PC-9 (cell line): Measurements from ENCODE around the gene CBLB. TPM values are rescaled to one million over a fixed set of nuclear protein-coding genes. Genes with fewer than 3 reads are reported as not detected.

ENCODE experiments used
- BruUV-seq: library from RNA; stranded (reverse); fragments of 400-500 nt; replicated peaks from 2 replicates; lab custom pipeline; 2021; lab: Mats Ljungman, UMichigan
- CTCF ChIA-PET: fragments of 300-600 bp; sonication (Branson Sonifier 250); formaldehyde crosslinking; loops from one replicate; lab custom pipeline; 2022; ENCODE audit warnings: antibody characterized with exemption; lab: Charles Lee
- POLR2A ChIA-PET: fragments of 300-600 bp; sonication (Branson Sonifier 250); formaldehyde crosslinking; loops from one replicate; lab custom pipeline; 2022; ENCODE audit warnings: antibody characterized with exemption; ENCODE audit not compliant: unreplicated experiment; lab: Charles Lee
- DNase-seq, 2 experiments: peaks; one replicate each; pipeline versions ENCODE4 v3.0.0 to v3.0.0-alpha.2; 2015 to 2022; ENCODE audit warnings: mixed read lengths in 1 of 2
- H2AFZ ChIP-seq: fragments of 200-600 bp; sonication (generic); 2 replicates; pipeline ENCODE4 v1.8.1; 2017; ENCODE audit warnings: antibody characterized with exemption
- H3F3A ChIP-seq: fragments of 200-600 bp; sonication (generic); 2 replicates; pipeline ENCODE4 v1.8.1; 2017; ENCODE audit warnings: antibody characterized with exemption, mild to moderate bottlenecking, low read depth; ENCODE audit not compliant: insufficient read depth
- H3K27ac ChIP-seq: fragments of 200-600 bp; sonication (generic); 2 replicates; pipeline ENCODE4 v1.6.1; 2016; ENCODE audit warnings: mixed run types
- H3K27me3 ChIP-seq: fragments of 200-600 bp; sonication (generic); 2 replicates; pipeline ENCODE4 v1.6.1; 2016; ENCODE audit warnings: low read depth, mixed run types; ENCODE audit not compliant: insufficient read depth
- H3K36me3 ChIP-seq: fragments of 200-600 bp; sonication (generic); 2 replicates; pipeline ENCODE4 v1.6.1; 2016; ENCODE audit warnings: low read depth, mixed run types
- H3K4me1 ChIP-seq: fragments of 200-600 bp; sonication (generic); replicated peaks from 2 replicates; pipeline ENCODE4 v1.6.1; 2016; ENCODE audit warnings: mixed run types; ENCODE audit not compliant: insufficient read depth
- H3K4me2 ChIP-seq: fragments of 200-600 bp; sonication (generic); 2 replicates; pipeline ENCODE4 v1.6.1; 2017; ENCODE audit warnings: mixed run types
- H3K4me3 ChIP-seq: fragments of 200-600 bp; sonication (generic); 2 replicates; pipeline ENCODE4 v1.6.1; 2016; ENCODE audit warnings: mixed run types
- H3K79me2 ChIP-seq: fragments of 200-600 bp; sonication (generic); 2 replicates; pipeline ENCODE4 v1.6.1; 2017; ENCODE audit warnings: low read depth, mixed run types
- H3K9me2 ChIP-seq: fragments of 200-600 bp; sonication (generic); 2 replicates; pipeline ENCODE4 v1.8.1; 2017; ENCODE audit warnings: mild to moderate bottlenecking; ENCODE audit not compliant: insufficient read depth
- H3K9me3 ChIP-seq: fragments of 200-600 bp; sonication (generic); 2 replicates; pipeline ENCODE4 v1.8.1; 2016; ENCODE audit warnings: low read depth; ENCODE audit not compliant: insufficient read depth
- H4K20me1 ChIP-seq: fragments of 200-600 bp; sonication (generic); 2 replicates; pipeline ENCODE4 v1.8.1; 2017; ENCODE audit not compliant: insufficient read depth
- CTCF ChIP-seq: fragments of 200-600 bp; sonication (generic); conservative IDR thresholded peaks from 2 replicates; pipeline ENCODE4 v1.6.1; 2017; ENCODE audit warnings: mixed run types, antibody characterized with exemption, mild to moderate bottlenecking, moderate library complexity
- EZH2 ChIP-seq: fragments of 200-600 bp; sonication (generic); IDR thresholded peaks from 2 replicates; pipeline ENCODE4 v1.8.0; 2017; ENCODE audit warnings: antibody characterized with exemption, low read depth
- intact Hi-C: fragments of 100-400 bp; cut with micrococcal nuclease; formaldehyde crosslinking; loops from one replicate; pipeline ENCODE4 v1.10.0; 2022; ENCODE audit not compliant: unreplicated experiment
- total RNA-seq: library from RNA; stranded (reverse); gene quantifications from 2 replicates; pipeline ENCODE4 v1.2.3, GENCODE V29; 2021

The CBLB gene
- total RNA-seq, 1 experiment from 2014 or later: 44.0 TPM

GRCh38 chr3:105829871-105830622 is 38.8 kb downstream of the CBLB start:
- H3K36me3 ChIP-seq: 0 out of 2 replicates have a peak, but pooled peaks cover 2% of the 10 kb centered on the region
- CTCF ChIA-PET: no interaction called here
- H3F3A ChIP-seq: no peaks in the 10 kb centered on the region
- H3K4me1 ChIP-seq: peaks cover 2% of the 10 kb centered on the region; the same call in 1 of the 2 replicates
- no peaks in the 10 kb centered on the region for H3K27me3 ChIP-seq
- BruUV-seq: no TSS peak
- intact Hi-C loops: no loop called here
- no peaks in the 10 kb centered on the region for H3K79me2 ChIP-seq
- DNase-seq: no peak
- H3K9me2 ChIP-seq: no peaks in the 10 kb centered on the region
- H2AFZ ChIP-seq: no peak overlapping the region
- no peaks in the 10 kb centered on the region for H4K20me1 ChIP-seq
- H3K4me2 ChIP-seq: no peak overlapping the region
- no peak for TF ChIP-seq CTCF
- no peak for TF ChIP-seq EZH2
- H3K9me3 ChIP-seq: no peaks in the 10 kb centered on the region; the same call in 1 of the 2 replicates
- POLR2A ChIA-PET: no interaction called here
- no peak overlapping the region for H3K4me3 ChIP-seq
- no peak overlapping the region for H3K27ac ChIP-seq

- no peaks in the 10 kb centered on the region for H3K27me3 ChIP-seq
- no peak overlapping the region for H2AFZ ChIP-seq
- no peaks in the 10 kb centered on the region for H3F3A ChIP-seq
- intact Hi-C loops: no loop called here
- peaks cover under 1% of the 10 kb centered on the region; the same call in 1 of the 2 replicates for H3K4me1 ChIP-seq
- no peak overlapping the region for H3K4me2 ChIP-seq
- H3K79me2 ChIP-seq: no peaks in the 10 kb centered on the region
- 0 out of 2 replicates have a peak, but pooled peaks cover 5% of the 10 kb centered on the region for H3K36me3 ChIP-seq
- H3K27ac ChIP-seq: no peak overlapping the region
- H3K4me3 ChIP-seq: no peak overlapping the region
- BruUV-seq: no TSS peak
- no peaks in the 10 kb centered on the region for H3K9me2 ChIP-seq
- CTCF ChIA-PET: no interaction called here
- H4K20me1 ChIP-seq: no peaks in the 10 kb centered on the region
- POLR2A ChIA-PET: interaction anchor here (0.7 kb wide), 2 partner anchors 129 to 1684 kb away, joined by 8 to 14 read pairs; no protein-coding TSS in a partner anchor
- DNase-seq: no peak
- TF ChIP-seq EZH2: no peak
- no peak for TF ChIP-seq CTCF
- H3K9me3 ChIP-seq: no peaks in the 10 kb centered on the region; the same call in 1 of the 2 replicates
Observed at GRCh38 chr3:105829229-105829628, 39.6 kb downstream of the CBLB start.

GRCh38 chr3:105828703-105829102 is 40.1 kb downstream of the CBLB start:
- TF ChIP-seq EZH2 (no peak), CTCF (no peak)
- POLR2A ChIA-PET: interaction anchor here (0.7 kb wide), 2 partner anchors 129 to 1684 kb away, joined by 8 to 14 read pairs; no protein-coding TSS in a partner anchor

More at GRCh38 chr3:105828703-105829102, 40.1 kb downstream of the CBLB start:
- H3K79me2 ChIP-seq: no peaks in the 10 kb centered on the region
- no peaks in the 10 kb centered on the region for H4K20me1 ChIP-seq
- H3K9me3 ChIP-seq: no peaks in the 10 kb centered on the region; the same call in 1 of the 2 replicates
- H3K4me3 ChIP-seq: no peak overlapping the region
- no peak overlapping the region for H3K27ac ChIP-seq
- no peaks in the 10 kb centered on the region for H3K27me3 ChIP-seq
- intact Hi-C loops: no loop called here
- H3F3A ChIP-seq: peaks cover 4% of the 10 kb centered on the region; the same call in 1 of the 2 replicates
- no peak overlapping the region for H3K4me2 ChIP-seq
- DNase-seq: no peak
- BruUV-seq: no TSS peak
- CTCF ChIA-PET: no interaction called here
- no peaks in the 10 kb centered on the region for H3K9me2 ChIP-seq
- no peak overlapping the region for H2AFZ ChIP-seq
- H3K36me3 ChIP-seq: 0 out of 2 replicates have a peak, but pooled peaks cover 5% of the 10 kb centered on the region
- H3K4me1 ChIP-seq: peaks cover 6% of the 10 kb centered on the region
